NOMO-1 treated with dmso at 0.1 percent for 144 hours (cell line): ENCODE measurements around the gene KIF26A.

Source experiments
- DNase-seq: peaks from one replicate; lab custom pipeline; 2025; ENCODE audit not compliant: unreplicated experiment; lab: John Stamatoyannopoulos, UW

The KIF26A gene

DNA sequence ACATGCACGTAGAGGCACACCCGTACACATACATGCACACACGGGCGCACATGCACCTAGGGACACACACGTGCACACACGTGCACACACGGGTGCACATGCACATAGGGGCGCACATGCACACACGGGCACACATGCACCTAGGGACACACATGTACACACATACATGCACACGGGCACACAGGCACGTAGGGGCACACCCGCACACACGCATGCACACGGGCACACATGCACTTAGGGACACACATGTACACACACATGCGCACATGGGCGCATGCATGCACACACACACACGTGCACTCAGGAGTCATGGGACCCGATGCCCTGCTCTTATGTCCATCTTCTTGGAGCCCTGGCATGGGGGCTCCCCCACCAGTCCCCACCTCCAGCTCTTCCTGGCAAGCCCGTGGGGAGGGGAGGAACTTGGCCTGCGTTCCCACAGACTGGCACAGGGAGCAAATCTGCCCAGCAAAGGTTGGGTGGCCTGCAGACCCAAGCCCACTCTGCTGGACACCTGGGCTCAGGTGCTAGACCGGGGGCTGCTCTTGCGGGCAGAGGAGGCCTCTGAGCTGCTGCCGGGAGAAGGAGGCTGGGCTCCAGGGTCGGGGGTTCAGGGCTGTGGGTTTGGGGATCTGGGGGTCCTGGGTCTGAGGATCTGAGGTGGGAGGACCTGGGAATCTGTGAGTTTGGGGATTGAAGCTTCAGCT lies 51.4 kb downstream of the KIF26A start:
- no peak for DNase-seq

DNA sequence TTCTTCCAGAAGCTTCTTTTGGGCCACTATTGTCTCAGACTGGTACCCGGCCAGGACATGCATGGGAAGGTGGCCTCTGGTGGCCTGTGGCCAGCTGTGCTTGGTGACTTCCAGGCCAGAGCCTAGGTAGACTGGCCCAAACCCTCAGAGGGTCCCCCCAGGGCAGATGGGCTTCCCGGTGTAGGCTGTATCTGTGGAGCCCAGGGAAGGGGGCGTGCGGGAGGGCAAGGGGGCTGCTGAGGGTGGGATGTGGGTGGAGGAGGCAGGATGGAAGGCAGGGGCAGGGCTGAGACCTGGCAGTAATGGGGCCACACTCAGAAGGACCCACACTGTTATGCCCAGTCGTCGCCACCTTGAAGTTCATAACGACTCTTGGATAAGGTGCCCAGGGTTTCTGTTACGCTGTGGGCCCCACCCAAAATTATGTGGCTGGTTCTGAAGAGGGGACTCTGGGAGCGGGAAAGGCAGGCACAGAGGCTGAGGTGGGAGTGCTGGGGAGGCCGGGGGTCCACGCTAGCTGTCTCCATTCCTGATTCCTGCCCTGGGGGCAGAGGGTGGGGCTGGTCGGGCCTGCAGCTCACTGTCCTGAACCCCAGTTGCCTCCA lies 52.1 kb downstream of the KIF26A start:
- no peak for DNase-seq

DNA sequence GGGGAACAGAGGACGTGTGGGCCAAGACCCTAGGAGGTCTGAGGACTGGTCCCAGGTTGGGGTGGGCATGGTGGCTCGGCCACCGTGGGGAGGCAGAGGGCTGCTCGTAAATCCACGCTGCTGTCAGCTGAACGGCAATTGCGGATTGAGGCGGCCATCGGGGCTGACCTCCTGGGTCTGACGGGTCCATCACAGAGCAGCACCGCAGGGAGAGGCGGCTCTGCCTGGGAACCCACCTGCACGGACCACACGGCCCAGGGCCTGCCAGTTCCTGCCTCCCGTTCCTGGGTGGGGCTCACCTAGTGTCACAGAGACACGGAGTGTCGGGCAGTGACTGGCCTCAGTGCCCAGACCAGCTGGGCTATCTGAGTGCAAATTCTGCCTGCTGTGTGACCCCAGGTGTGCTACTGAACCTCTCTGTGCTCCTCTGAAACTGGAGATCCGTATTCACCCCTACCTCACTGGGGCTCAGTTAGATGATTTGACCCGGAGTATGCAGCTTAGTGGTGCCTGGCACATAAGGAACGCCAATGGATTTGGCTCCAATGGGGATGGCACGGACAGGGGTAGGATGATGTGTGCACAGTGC lies 53.1 kb downstream of the KIF26A start:
- no peak for DNase-seq

DNA sequence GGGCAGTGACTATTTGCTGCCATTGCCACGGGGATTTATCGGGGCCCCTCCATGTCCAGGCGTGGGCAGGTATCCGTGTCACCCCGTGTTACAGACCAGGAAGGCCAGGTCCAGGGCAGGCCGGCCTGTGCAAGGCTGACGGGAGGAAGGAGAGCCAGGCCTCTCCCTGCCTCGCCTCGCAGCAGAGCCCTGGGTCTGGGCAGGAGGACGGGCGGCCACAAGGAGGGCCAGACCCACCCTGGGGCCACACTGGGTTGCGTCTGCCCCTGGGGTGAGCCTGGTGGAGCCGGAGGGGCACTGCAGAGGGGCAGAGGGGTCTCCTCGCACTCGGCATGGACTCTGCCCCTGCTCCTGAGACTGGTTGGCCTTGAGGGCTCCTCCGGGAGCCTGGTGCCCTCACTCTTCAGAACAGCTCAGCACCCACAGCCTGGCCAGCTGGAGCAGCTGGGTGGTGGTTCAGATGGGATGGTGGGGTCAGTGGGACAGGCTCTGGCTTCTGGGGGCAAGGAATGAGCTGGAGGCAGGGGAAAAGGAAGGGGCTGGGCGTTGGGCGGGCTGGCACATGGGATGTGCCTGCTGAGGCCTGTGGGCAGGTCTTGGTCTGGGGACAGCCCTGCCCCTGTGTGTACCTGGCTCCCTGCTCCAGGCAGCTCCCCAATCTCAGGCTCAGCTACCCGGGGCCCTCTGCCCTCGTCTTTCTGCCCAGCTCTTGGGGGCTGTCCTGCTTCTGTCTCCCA lies 53.9 kb downstream of the KIF26A start:
- no peak for DNase-seq

DNA sequence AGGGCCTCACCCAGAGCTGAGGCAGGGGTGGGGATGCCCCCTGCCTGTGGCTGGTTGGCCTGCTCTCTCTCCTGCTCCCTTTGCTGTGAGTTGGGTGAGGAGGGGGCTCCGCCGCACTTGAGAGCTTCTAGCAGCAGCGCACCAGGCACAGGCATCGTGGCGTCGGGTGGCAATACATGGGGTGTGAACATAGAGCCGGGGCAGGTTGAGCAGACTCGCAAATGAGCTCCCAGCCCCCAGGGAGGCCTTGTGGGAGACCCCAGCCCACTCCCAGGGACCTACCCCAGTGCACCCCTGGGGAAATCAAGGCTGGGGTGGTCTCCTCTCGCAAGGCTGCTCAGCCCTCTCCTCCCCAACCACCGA lies 54.5 kb downstream of the KIF26A start:
- no peak for DNase-seq

DNA sequence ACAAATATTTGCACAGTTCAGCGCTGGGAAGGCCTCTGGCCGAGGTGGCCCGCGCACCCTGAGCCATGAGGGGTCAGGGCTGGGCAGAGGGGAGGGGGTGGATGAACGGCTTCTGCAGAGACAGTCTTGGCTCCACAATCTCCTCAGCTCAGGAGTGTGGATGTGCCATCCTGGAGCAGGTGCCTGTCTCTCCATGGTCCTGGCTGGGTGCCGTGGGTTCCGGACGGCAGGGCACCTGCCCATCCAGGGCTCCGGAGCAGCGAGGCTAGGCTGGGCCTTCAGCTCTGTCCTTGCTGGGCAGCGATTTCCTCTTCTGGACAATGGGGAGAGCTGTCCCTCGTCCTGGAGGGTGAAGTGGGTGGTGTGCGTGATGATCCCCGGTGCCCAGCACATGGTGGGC lies 55.6 kb downstream of the KIF26A start:
- DNase-seq, result no peak

DNA sequence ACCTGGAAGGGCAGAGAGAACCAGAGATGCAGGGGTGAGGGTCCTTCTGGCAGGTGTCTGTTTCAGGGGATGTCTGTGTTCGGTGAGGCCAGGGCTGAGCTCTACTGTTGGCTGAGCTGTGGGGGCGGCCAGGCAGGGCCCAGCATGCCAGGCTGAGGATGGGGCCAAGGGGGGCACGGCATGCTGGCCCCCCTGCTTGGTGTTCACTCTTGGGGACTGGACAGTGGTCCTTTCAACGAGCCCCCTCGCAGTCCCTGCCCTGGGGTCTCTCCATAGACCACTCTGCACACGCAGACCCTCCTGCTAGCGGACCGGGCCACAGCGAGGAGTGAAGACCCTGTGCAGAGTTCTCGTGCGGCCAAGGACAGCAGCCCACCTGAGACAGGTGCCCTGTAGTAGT lies 56.3 kb downstream of the KIF26A start:
- DNase-seq, result no peak

DNA sequence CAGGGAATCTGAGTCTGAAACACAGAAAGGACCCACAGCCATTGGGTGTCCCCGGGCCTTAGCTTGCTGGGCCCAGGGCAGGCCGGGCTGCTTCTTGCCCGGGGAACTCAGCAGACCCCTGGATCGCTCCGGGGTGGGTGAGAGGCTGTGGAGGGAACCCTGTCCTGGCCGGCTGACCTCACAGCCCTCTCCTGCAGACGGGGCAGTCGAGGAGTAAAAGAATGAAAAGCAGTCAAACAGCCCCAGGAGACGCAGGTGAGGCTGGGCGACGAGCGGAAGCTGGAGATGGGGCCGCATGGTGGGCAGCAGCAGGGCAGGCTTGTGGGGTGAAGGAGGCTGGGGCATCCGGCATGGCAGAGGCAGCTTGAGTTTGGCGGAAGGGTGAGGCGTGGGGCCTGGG lies 57.0 kb downstream of the KIF26A start:
- DNase-seq, result no peak

DNA sequence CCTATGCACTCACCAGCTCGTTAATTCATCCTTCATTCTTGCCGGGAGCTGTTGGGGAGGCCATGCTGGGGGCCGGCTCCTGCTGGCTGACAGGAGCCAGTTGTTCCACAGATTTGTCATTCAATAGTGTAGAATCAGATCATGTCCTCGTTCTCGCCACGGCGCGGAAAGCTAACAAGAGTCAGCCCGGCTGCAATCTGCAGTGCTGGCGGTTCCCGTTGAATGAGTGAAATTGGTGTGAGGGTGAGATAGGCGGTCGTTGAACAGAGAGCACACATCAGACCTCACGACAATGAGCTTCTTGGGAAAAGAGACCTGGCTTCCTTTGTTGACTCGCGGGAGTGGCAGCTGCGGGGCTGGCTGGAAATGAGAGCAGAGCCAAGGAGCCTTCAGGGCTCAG lies 57.5 kb downstream of the KIF26A start:
- no peak for DNase-seq

DNA sequence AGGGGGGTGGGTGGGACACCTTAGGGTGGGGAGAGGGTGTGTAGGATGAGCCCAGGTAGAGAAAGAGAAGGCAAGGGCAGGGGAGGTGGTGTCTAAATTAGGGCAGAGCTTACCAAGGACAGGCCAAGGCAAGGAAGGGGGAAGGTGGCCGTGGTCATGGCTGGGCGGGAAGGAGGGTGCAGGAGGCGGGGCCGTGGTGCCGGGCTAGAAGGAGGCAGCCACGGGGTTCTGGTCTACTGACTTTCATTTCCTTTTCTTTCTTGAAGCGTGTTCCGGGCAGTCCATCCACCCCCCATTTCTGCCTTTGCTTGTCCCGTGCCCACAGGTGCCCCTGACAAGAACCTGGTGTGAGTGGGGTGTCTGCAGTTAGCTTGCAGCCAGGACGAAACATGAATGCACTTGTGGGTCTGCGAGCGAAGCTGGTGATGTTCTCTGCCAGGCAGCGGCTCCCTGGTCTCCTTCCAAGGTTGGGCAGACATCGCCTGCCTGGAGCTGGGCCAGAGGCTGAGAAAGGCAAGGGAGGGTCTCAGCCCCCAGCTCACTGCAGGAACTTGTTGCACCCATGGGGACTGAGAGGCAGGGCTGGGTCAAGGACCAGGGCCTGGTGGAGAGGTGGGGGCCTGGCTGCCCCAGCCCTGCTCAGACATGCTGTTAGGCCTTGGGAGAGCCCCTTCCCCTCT lies 58.2 kb downstream of the KIF26A start:
- no peak for DNase-seq

DNA sequence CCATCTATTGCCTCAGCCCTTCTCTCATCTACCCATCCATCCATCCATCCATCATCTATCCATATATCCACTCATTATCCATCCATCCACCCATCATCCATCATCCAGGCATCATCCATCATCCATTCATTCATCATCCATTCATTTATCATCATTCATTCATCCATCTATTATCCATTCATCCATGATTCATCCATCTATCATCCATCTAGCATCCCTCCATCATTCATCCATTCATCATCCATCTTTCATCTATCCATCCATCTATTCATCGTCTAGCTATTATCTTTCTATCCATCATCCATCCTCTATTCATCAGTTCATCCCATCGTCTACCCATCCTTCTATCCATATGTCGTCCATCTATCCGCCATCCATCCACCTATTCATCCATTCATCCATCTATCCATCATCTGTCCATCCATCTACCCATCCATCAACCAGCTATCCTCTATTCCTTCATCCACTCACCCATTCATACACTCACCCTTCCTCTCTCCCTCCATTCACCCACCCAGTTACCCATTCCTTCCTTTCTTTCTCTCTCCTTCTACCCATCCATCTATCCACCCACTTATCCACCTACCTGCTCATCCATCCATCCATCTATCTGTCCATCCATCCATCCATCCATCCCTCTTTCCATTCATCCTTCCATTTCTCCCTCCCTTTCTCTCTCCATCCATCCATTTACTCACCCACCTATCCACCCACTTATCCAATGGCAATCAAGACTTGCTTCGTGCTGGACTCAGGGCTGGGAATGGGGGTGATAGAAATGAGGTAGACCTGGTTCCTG lies 59.3 kb downstream of the KIF26A start:
- no peak for DNase-seq

DNA sequence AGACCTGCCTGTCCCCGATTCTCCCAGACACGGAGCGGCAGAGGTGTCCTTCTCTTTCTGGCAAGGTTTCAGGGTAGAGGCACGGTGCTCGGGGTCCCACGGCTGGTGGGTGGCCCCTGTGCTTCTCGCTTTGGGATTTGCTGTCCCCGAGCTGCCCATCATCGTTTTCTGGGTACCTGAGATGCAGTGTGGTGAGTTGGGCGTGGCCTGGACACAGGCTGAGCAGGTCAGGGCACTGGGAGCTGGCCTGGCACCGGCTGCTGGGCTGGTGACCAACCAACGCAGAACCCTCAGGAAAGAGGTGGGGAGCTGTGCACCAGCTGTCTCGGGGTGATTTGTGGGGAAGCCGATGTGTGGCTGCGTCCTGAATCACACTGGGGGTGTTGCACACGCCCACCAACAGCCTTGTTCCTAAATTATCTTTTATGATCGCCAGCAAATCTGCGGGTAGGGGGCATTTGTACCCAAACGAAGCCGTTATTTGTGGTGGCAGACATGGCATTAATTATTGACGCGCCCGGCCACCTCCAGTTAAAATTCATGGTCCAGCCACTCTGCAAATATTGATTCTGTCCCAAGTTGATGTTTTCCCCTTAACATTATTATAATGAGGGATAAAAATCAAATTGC lies 61.0 kb downstream of the KIF26A start:
- DNase-seq, result no peak

DNA sequence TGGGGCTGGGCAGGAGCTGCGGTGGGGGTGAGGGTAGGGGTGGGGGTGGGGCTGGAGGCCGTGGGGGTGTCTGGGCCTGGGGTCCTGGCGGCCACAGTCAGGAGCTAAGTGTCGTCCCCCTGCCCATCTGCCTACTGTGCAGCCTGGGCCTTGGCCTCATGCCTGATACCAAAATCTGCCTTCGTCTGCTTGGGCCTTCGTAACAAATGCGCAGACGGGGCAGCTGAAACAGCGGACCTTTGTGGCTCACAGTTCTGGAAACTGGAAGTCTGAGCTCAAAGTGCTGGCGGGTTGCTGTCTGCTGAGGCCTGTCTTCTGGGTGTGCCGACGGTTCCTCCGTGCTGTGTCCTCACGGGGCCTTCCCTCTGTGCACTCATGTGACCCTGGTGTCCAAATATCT lies 61.7 kb downstream of the KIF26A start:
- DNase-seq, result no peak

DNA sequence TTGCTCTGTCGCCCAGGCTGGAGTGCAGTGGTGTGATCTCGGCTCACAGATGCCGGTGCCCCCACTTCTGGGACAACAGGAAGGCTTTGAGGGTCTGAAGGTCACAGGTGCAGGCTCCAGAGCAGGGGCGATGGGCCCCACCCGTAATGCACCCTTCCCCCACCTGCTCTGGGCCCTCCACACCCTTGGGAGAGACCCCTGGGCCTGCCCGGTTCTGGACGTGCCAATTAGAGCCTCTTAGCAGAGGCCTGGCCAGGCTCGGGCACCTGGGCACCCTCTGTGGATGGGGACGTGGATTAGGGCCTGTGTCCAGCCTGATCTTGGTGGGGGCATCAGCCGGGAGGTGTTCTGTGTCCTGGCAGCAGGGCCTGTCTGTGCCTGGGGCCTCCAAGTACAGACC lies 62.2 kb downstream of the KIF26A start:
- DNase-seq, result no peak

DNA sequence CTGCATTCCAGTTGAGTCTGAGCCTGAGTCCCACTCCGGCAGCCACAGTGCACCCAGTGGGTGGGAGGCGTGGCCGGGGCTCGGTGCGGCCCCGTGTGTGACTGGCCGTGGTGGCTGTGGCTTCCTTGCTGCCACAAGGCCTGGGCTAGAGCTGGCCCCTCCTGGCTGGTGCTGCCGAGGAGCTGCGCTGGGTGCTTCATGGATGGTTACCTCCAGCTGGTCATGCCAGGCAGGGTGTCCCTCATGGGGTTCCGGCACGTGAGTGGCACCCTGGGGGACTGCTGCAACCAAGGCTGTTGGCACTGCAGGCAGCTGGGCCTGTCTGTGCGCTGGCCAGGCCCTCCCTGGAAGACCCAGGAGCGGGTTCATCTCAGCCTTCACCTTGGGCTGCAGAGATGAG lies 62.7 kb downstream of the KIF26A start:
- DNase-seq, result no peak

DNA sequence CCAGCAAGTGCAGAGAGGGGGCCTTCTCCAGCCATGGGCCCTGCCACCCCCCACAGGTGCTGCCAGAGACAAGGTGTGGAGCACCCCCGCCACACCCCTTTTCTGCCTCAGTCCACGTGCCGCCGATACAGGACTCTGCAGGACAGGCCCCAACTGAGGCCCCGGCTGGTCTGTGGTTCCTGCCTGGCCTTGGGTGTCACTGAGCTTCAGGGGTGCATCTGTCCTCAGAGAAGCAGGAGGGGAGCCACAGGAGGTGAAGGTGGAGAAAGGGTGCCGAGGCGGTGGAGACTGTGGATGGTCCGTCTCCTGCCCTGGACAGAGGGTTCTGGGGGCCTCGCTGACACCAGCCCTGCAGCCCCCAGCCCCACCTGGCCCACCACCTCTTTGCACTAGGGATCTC lies 63.1 kb downstream of the KIF26A start:
- DNase-seq, result no peak

DNA sequence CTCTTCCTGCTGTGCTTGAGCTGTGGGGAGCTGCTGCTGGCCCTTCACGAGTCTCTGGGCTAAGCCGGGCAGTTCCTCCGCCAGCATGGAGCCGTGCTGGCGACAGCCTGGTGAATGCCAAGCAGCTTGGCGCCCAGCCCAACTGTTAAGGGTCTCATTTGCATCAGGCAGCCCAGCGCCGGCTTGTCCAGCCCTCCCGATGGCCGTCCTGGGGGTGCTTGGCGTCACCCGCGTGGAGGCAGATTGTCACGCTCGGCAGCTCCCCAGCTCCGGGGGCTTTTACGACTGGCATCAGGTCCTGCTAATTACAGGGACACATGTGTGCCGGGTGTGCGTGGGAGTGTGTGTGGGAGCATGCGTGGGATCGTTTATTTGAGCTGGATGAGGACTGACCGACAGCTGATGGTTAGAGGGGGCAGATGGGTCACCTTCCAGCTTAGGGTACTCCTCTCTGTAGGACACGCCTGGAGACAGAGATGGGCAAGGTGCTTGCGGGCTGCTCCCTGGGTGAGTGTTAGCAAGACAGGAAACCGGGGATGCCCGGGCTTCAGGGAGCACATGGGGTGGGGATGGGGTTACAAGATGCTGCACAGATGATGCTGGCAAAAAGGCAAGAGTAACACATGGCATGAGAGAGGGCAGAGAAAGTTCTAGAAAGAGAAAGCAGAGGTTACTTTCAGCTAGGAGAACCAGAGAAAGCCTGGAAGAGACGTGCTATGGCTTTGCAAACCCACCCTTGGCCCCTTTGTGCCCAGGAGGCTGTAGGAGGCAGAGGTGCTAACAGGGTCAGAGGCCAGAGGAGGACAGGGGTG lies 64.1 kb downstream of the KIF26A start:
- DNase-seq, result no peak

DNA sequence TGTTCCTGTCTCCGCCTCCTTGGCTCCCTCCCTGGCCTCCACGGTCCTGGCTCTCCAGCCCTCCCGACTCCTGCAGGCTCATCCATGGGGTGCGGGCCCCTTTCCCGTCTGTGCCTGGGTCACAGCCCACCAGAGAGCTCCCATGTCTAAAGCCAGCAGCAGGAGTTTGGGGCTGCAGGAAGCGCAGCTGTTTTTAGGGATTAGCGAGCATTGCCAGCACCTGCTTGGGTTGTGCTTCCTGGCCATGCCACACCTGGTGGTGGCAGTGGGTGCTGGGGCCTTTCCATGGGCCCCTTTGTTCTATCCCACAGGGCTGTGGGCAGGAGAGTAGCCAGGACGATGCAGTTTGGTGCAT lies 64.7 kb downstream of the KIF26A start:
- DNase-seq, result no peak

DNA sequence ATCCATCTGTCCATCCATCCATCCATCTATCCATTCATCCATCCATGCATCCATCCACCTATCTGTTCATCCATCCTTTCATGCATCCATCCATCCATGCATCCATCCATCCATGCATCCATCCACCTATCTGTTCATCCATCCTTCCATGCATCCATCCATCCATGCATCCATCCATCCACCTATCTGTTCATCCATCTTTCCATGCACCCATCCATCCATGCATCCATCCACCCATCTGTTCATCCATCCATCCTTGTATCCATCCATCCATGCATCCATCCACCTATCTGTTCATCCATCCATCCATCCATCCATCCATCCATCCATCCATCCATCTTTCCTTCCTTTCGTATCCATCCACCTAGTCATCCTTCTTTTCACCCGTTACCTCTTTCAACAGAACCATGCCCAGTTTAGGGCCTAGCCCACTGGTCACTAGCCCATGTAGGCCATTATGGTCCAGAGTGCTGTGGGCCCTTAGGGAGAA lies 66.3 kb downstream of the KIF26A start:
- no peak for DNase-seq
